OCI-LY7 (cell line): ENCODE data around the gene DMD. TPM values are rescaled to one million over a fixed set of nuclear protein-coding genes. Genes with fewer than 3 reads are reported as not detected.

ENCODE experiments used
- BruUV-seq: library from RNA; stranded (reverse); fragments of 400-500 nt; replicated peaks from 2 replicates; lab custom pipeline; 2021; lab: Mats Ljungman, UMichigan
- CTCF ChIA-PET: fragments of 300-600 bp; sonication (Branson Sonifier 250); formaldehyde crosslinking; loops from one replicate; lab custom pipeline; 2022; ENCODE audit warnings: antibody characterized with exemption; ENCODE audit not compliant: unreplicated experiment; lab: Charles Lee
- POLR2A ChIA-PET: fragments of 300-600 bp; sonication (Branson Sonifier 250); formaldehyde crosslinking; loops from one replicate; lab custom pipeline; 2022; ENCODE audit warnings: antibody characterized with exemption; lab: Charles Lee
- DNase-seq: peaks from one replicate; pipeline ENCODE4 v3.0.0-alpha.2; 2015; ENCODE audit warnings: low spot score
- H2AFZ ChIP-seq: fragments of 200-600 bp; sonication (generic), shearing (Covaris generic); 2 replicates; pipeline ENCODE4 v1.6.1; 2014; ENCODE audit warnings: mild to moderate bottlenecking, antibody characterized with exemption, low read length, moderate library complexity
- H3K27ac ChIP-seq: fragments of 200-600 bp; sonication (generic); 2 replicates; pipeline ENCODE4 v1.5.1; 2014; ENCODE audit warnings: mixed run types, low read depth, mild to moderate bottlenecking, moderate library complexity, low read length, inconsistent platforms; ENCODE audit not compliant: poor library complexity, severe bottlenecking
- H3K36me3 ChIP-seq: fragments of 200-600 bp; sonication (generic); 2 replicates; pipeline ENCODE4 v1.6.1; 2014; ENCODE audit warnings: mild to moderate bottlenecking, antibody characterized with exemption, low read length, moderate library complexity, mixed read lengths; ENCODE audit not compliant: insufficient read depth
- H3K4me1 ChIP-seq: fragments of 200-600 bp; sonication (generic); 2 replicates; pipeline ENCODE4 v1.5.1; 2014; ENCODE audit warnings: mild to moderate bottlenecking, low read length; ENCODE audit not compliant: insufficient read depth, poor library complexity, severe bottlenecking
- H3K4me2 ChIP-seq: fragments of 200-600 bp; sonication (generic); 2 replicates; pipeline ENCODE4 v1.6.1; 2014; ENCODE audit warnings: mild to moderate bottlenecking, low read length
- H3K4me3 ChIP-seq: fragments of 200-600 bp; sonication (generic); 2 replicates; pipeline ENCODE4 v1.5.1; 2014; ENCODE audit warnings: mild to moderate bottlenecking, low read depth, low read length; ENCODE audit not compliant: poor library complexity, severe bottlenecking
- H3K79me2 ChIP-seq: fragments of 200-600 bp; sonication (generic); 2 replicates; pipeline ENCODE4 v1.6.1; 2016; ENCODE audit warnings: low read depth, mild to moderate bottlenecking, low read length, moderate library complexity, mixed read lengths; ENCODE audit not compliant: insufficient read depth
- H3K9me2 ChIP-seq: fragments of 200-600 bp; sonication (generic); 2 replicates; pipeline ENCODE4 v1.6.1; 2016; ENCODE audit warnings: mild to moderate bottlenecking, low read length, mixed read lengths; ENCODE audit not compliant: insufficient read depth
- H3K9me3 ChIP-seq: fragments of 200-600 bp; sonication (generic); 2 replicates; pipeline ENCODE4 v1.6.1; 2014; ENCODE audit warnings: mild to moderate bottlenecking, mixed run types, low read length, mixed read lengths
- H4K20me1 ChIP-seq: fragments of 200-600 bp; sonication (generic); 2 replicates; pipeline ENCODE4 v1.6.1; 2014; ENCODE audit warnings: mild to moderate bottlenecking, antibody characterized with exemption, low read length, moderate library complexity, mixed read lengths; ENCODE audit not compliant: insufficient read depth
- EZH2phosphoT487 ChIP-seq: fragments of 200-600 bp; sonication (generic); IDR thresholded peaks from 2 replicates; pipeline ENCODE4 v1.6.1; 2018; ENCODE audit warnings: low read depth, borderline replicate concordance, mild to moderate bottlenecking, mixed run types, antibody characterized with exemption, low read length, moderate library complexity, mixed read lengths
- intact Hi-C: fragments of 100-400 bp; cut with micrococcal nuclease; formaldehyde crosslinking; loops from one replicate; pipeline ENCODE4 v1.10.0; 2022; ENCODE audit not compliant: unreplicated experiment
- total RNA-seq, 2 experiments: library from RNA; depleted of rRNA in 1 of 2; stranded (reverse); fragments of >200 nt in 1 of 2; shearing (Covaris generic) in 1 of 2; gene quantifications; 2 replicates each; pipeline ENCODE4 v1.2.3, GENCODE V29; 2014 to 2022
- TF ChIP-seq, protein P1 (sequence below): fragments of 200-600 bp; sonication (generic); conservative IDR thresholded peaks from 2 replicates; pipeline ENCODE4 v1.5.1; 2014; ENCODE audit warnings: mild to moderate bottlenecking, antibody characterized with exemption, low read length, moderate library complexity, mixed read lengths

The DMD gene
- total RNA-seq, 2 experiments from 2014 or later, result 20.5 to 61.4 TPM

DNA sequence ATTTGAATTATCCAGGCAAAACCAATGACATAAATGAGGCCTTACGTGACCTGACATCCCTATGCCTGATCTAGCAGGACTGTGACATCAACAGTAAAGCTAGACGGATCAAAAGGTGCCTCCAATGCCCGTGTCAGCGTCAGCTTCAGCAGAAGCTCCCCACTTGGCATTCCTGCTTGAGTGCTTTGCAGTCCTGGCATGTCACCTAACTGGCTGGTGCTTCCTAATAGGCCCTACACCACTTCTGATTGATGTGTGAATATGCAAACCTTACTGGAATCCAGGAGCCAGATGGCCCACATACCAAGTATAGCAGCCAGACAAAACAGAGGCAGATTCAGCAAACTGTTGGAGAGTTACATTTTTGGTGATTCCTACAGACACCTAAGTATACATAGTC, 224.2 kb downstream of the DMD start:
- Histone ChIP-seq H3K4me2 (no peak overlapping the region), H3K9me2 (no peaks in the 10 kb centered on the region), H3K79me2 (no peaks in the 10 kb centered on the region), H3K27ac (no peak overlapping the region), H3K36me3 (no peaks in the 10 kb centered on the region), H3K4me3 (no peak overlapping the region), H3K9me3 (no peaks in the 10 kb centered on the region), H2AFZ (peak overlapping the region; percentile 14; the same call in 1 of the 2 replicates), H3K4me1 (no peaks in the 10 kb centered on the region), H4K20me1 (no peaks in the 10 kb centered on the region)
- no TSS peak for BruUV-seq
- POLR2A ChIA-PET, result no interaction called here
- CTCF ChIA-PET, result no interaction called here
- DNase-seq, result no peak
- intact Hi-C loops, result no loop called here
- TF ChIP-seq, protein P1, sequence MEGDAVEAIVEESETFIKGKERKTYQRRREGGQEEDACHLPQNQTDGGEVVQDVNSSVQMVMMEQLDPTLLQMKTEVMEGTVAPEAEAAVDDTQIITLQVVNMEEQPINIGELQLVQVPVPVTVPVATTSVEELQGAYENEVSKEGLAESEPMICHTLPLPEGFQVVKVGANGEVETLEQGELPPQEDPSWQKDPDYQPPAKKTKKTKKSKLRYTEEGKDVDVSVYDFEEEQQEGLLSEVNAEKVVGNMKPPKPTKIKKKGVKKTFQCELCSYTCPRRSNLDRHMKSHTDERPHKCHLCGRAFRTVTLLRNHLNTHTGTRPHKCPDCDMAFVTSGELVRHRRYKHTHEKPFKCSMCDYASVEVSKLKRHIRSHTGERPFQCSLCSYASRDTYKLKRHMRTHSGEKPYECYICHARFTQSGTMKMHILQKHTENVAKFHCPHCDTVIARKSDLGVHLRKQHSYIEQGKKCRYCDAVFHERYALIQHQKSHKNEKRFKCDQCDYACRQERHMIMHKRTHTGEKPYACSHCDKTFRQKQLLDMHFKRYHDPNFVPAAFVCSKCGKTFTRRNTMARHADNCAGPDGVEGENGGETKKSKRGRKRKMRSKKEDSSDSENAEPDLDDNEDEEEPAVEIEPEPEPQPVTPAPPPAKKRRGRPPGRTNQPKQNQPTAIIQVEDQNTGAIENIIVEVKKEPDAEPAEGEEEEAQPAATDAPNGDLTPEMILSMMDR, result no peak
- TF ChIP-seq EZH2phosphoT487, result no peak

DNA sequence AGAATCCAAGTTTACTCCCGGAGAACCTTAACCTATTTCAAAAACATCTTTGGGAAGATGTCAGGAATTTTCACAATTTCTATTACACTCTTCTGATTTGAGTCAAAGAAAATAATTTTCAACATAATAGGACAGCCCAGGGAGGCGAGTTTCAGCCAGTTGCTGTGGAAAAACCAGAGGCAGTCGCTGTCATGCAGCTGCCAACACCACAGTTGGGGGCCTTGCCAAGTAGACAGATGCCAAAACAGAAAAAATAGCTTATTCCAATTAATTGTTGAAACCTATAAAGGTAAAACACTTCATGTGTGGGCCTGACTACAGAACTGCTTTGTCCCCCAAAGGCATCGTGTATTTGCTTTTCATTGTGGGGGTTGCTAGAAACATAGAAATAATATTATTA, 225.8 kb downstream of the DMD start:
- ChIA-PET CTCF (no interaction called here), POLR2A (interaction anchor here (1.1 kb wide), 1 partner anchor 20 kb away, joined by 3 read pairs; no protein-coding TSS in a partner anchor)
- DNase-seq, result no peak
- no peaks in the 10 kb centered on the region for H4K20me1 ChIP-seq
- H3K4me1 ChIP-seq, result no peaks in the 10 kb centered on the region
- no peaks in the 10 kb centered on the region for H3K9me3 ChIP-seq
- H3K4me2 ChIP-seq, result no peak overlapping the region
- H3K79me2 ChIP-seq, result no peaks in the 10 kb centered on the region
- intact Hi-C loops, result no loop called here
- H3K4me3 ChIP-seq, result no peak overlapping the region
- H3K27ac ChIP-seq, result no peak overlapping the region
- H3K9me2 ChIP-seq, result no peaks in the 10 kb centered on the region
- H2AFZ ChIP-seq, result peak overlapping the region; percentile 41; the same call in 1 of the 2 replicates
- H3K36me3 ChIP-seq, result no peaks in the 10 kb centered on the region
- no TSS peak for BruUV-seq
- TF ChIP-seq, protein P1, result no peak

DNA sequence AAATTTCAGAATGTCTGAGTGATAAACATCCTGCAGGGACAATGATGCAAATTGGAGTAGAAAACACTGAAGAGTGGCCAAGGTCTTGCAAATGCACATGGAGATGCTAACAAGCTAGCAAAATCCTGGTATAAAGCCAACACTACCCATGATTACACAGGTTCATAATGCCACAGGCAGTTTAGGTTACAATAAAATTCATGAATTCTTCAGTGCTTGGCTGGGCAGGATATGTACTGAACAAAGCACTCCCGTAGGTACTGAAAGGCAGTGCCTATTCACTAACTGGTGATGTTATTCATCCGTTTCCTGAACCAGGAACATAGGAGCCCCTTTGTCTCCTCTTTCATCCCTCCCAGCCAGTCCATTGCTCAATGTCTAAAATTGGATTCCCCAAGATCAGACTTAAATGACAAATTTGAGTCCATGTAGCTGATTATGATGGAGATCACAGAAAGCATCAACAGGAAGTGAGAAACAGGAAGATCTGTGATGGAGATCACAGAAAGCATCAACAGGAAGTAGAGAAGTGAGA, 244.5 kb downstream of the DMD start:
- Histone ChIP-seq H3K9me3 (peaks cover 8% of the 10 kb centered on the region; the same call in 1 of the 2 replicates), H3K4me1 (peaks cover 12% of the 10 kb centered on the region), H3K79me2 (no peaks in the 10 kb centered on the region), H3K27ac (no peak overlapping the region), H3K36me3 (peaks cover 4% of the 10 kb centered on the region; the same call in 1 of the 2 replicates), H3K4me3 (peak overlapping the region; percentile 26), H3K4me2 (no peak overlapping the region), H2AFZ (peak overlapping the region; percentile 74), H4K20me1 (no peaks in the 10 kb centered on the region), H3K9me2 (no peaks in the 10 kb centered on the region)
- ChIA-PET CTCF (interaction anchor here (0.6 kb wide), 1 partner anchor 9 kb away, joined by 3 read pairs; no protein-coding TSS in a partner anchor), POLR2A (interaction anchor here (0.6 to 1.3 kb wide), 3 partner anchors 16 to 254 kb away, joined by 3 to 4 read pairs (median 3); no protein-coding TSS in a partner anchor)
- BruUV-seq, result no TSS peak
- no peak for TF ChIP-seq EZH2phosphoT487
- peak; percentile 29 for DNase-seq
- intact Hi-C loops, result no loop called here
